Mesodermal cell (in vitro differentiated cells): ENCODE data around the gene SLC7A1.

Experiments
- H3K27ac ChIP-seq: 2 replicates; pipeline ENCODE4 v1.7.0; 2013; ENCODE audit warnings: mild to moderate bottlenecking, low read depth, low read length, moderate library complexity; ENCODE audit not compliant: severe bottlenecking
- H3K36me3 ChIP-seq: 2 replicates; pipeline ENCODE4 v1.7.1; 2013; ENCODE audit warnings: mild to moderate bottlenecking, low read length, moderate library complexity; ENCODE audit not compliant: control insufficient read depth, insufficient read depth
- H3K4me1 ChIP-seq: one replicate; pipeline ENCODE4 v1.7.1; 2013; ENCODE audit warnings: mild to moderate bottlenecking, low read length; ENCODE audit not compliant: insufficient read depth, control insufficient read depth, poor library complexity, severe bottlenecking
- H3K4me3 ChIP-seq: 2 replicates; pipeline ENCODE4 v1.7.0; 2013; ENCODE audit warnings: low read length, control low read depth, mild to moderate bottlenecking; ENCODE audit not compliant: insufficient read depth, poor library complexity, severe bottlenecking; ENCODE audit errors: extremely low read depth
- H3K9me3 ChIP-seq: 2 replicates; pipeline ENCODE4 v1.7.1; 2013; ENCODE audit warnings: mild to moderate bottlenecking, low read length, moderate library complexity; ENCODE audit not compliant: control insufficient read depth
- WGBS, 2 experiments: methylation state at CpG; one replicate each; pipeline ENCODE4 v1.1.5; 2013; ENCODE audit warnings: missing lambda C conversion rate in 2 of 2; ENCODE audit not compliant: insufficient coverage in 2 of 2; 5-methylcytosine and 5-hydroxymethylcytosine counted together

Gene SLC7A1

DNA sequence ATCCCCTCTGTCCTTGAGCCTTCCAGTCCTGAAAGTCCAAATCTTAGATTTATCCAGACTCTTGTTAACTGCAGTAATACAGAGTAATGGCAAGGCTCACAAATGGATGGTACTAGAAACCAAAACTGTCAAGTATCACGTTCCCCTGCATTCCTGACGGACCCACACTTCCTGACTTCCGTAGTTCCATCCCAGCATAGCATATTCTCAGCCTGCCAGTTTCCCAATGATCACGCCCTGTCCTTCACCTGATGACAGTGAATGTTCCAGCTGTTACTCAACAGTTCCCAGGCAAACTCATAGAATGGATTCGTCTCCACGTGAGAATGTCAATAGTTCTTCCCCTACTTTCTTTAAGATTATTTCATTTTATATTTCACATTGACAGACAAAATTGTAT lies 33.6 kb downstream of the SLC7A1 start:
- H3K4me1 ChIP-seq, result peaks cover 16% of the 10 kb centered on the region
- H3K4me3 ChIP-seq, result no peak overlapping the region
- WGBS, 2 experiments, result 80 to 85% methylated on average over 4 of the region's 6 CpGs
- H3K27ac ChIP-seq, result no peak overlapping the region
- no peaks in the 10 kb centered on the region for H3K9me3 ChIP-seq
- H3K36me3 ChIP-seq, result peaks cover 5% of the 10 kb centered on the region

DNA sequence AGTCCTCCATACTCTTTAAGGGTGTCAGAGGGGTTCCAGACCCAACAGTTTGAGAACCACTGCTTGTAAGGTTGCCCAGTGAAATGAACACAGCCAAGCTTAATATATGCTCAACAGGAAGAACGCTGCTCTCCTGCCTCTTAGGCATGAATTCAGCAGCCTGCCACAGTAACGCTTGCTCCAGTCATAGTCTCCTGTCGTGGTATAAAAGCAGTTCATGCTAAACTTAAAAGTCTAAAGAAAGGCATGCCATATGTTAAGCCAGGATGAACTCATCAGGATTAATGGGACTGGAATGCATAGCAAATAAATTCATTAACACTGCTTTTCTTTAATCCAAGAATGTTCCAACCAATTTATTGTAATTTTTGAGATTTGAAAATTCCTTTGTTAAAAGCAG lies 38.7 kb downstream of the SLC7A1 start:
- peaks cover under 1% of the 10 kb centered on the region for H3K4me1 ChIP-seq
- WGBS, 2 experiments, result 97 to 100% methylated on average over 2 to 3 of the region's 3 CpGs
- no peaks in the 10 kb centered on the region for H3K9me3 ChIP-seq
- H3K27ac ChIP-seq, result no peak overlapping the region
- H3K36me3 ChIP-seq, result peaks cover 23% of the 10 kb centered on the region
- no peak overlapping the region for H3K4me3 ChIP-seq

DNA sequence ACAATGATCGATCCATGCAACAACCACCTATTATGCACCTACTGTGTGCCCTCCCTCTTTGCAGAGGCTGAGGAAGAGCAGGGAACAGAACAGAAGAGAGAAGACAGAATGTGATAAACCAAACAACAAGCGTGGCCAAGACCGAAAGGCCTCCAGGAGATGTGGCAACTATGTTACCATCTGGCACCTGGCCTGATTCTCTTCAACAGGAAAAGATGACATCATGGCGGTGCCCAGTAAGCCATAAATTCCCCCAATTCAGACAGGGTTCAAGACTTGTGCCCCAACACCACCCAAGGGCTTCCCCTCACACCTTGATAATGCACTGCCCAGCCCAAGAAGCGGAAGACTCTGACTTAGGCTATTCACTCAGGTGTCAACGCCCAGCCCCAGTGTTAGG lies 44.3 kb downstream of the SLC7A1 start:
- Histone ChIP-seq H3K4me3 (no peak overlapping the region), H3K27ac (no peak overlapping the region), H3K36me3 (peaks cover 69% of the 10 kb centered on the region), H3K4me1 (peaks cover 23% of the 10 kb centered on the region), H3K9me3 (no peaks in the 10 kb centered on the region)
- 96 to 100% methylated on average over 3 to 4 of the region's 6 CpGs for WGBS, 2 experiments

DNA sequence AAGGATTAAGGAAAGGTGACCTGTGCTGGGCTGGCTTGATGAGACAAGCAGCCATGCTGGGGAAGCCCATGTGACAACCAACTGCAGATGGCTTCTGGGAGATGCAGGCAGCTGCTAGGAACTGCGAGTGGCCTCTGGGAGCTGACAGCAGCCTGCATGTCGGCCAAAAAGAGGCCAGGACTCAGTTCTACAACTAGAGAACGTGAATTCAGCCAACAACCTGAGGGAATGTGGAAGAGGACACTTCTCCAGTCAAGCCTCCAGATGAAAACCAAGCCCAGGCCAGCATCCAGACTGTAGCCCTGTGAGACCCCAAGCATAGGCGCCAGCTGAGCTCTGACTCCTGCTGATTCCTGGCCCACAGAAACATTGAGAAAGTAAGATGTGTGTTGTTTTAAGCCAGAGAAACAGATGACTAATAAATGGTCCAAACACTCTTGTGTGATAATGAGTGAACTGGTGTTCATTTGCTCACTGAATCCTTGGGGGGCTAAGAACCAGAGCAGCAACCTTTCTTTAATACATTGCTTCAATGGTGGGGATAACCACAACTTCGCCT lies 45.0 kb downstream of the SLC7A1 start:
- whole genome bisulfite sequencing, 2 experiments, result 79 to 94% methylated on average over 4 of the region's 5 CpGs
- Histone ChIP-seq H3K4me1 (peaks cover 23% of the 10 kb centered on the region), H3K36me3 (peaks cover 70% of the 10 kb centered on the region), H3K9me3 (no peaks in the 10 kb centered on the region), H3K27ac (no peak overlapping the region), H3K4me3 (no peak overlapping the region)

DNA sequence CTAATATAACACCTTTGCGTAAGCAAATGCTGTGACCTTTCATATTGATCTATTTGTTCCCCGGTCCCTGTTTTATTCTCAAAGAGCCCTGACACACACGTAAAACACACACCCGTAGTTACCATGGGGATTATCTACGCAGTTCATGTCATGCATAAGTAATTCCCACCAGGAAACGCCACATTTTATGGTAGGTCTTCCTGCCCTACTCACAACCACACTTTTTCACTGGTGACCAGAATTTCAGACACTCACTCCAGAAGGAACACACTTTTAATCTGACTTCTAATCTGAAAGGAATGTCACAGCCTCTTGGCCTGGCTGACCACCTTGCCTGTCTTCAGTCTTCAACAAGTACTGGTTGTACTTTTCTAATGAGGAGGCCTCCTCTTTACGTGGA lies 46.8 kb downstream of the SLC7A1 start:
- Histone ChIP-seq H3K9me3 (no peaks in the 10 kb centered on the region), H3K27ac (peak overlapping the region; percentile 2), H3K4me3 (no peak overlapping the region), H3K4me1 (peaks cover 30% of the 10 kb centered on the region), H3K36me3 (peaks cover 76% of the 10 kb centered on the region)
- 79 to 88% methylated on average over 7 of the region's 7 CpGs for WGBS, 2 experiments

DNA sequence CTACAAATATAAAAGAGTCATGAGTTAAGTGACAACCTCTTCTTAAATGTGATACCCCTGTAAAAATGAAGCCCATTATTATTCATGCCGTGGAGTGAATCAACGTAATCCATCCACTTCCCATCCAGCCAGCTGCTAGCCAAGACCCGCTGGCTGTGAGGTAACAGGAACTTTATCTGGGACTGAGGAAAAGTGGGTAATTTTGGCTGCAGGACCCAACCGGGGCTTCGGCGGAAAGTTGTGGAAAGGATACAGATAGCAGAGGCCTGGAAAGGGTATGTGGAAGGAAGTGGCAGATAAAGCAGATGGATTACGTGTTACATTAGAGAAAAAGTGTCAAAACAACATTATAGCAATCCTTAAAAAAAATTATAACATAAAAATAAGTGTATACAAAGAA lies 48.3 kb downstream of the SLC7A1 start:
- WGBS, 2 experiments, result 87 to 100% methylated on average over 2 to 3 of the region's 7 CpGs
- Histone ChIP-seq H3K27ac (peak overlapping the region; percentile 30), H3K4me1 (peaks cover 38% of the 10 kb centered on the region), H3K36me3 (peaks cover 62% of the 10 kb centered on the region), H3K9me3 (no peaks in the 10 kb centered on the region), H3K4me3 (no peak overlapping the region)

DNA sequence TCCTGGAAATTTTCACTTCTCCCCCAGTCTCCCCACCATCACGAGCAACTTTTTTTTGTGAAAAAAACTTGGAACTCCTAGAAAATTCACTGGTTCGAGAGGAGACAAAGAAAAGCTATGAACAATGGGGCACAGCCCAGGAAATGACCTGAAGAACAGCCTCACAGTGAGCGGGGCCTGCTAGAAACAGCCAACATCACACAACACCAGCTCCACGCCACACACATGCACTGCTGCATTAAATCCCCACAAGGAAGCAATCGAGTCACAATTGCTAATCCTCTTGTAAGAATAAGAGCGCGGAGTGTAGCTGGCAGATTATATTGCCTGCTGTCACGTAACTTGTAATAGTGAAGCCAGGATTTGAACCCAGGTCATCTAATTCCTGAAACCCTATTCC lies 48.8 kb downstream of the SLC7A1 start:
- 91 to 95% methylated on average over 6 to 8 of the region's 8 CpGs for WGBS, 2 experiments
- peak overlapping the region; percentile 30 for H3K27ac ChIP-seq
- no peaks in the 10 kb centered on the region for H3K9me3 ChIP-seq
- H3K4me3 ChIP-seq, result no peak overlapping the region
- H3K36me3 ChIP-seq, result peaks cover 57% of the 10 kb centered on the region
- H3K4me1 ChIP-seq, result peaks cover 38% of the 10 kb centered on the region

DNA sequence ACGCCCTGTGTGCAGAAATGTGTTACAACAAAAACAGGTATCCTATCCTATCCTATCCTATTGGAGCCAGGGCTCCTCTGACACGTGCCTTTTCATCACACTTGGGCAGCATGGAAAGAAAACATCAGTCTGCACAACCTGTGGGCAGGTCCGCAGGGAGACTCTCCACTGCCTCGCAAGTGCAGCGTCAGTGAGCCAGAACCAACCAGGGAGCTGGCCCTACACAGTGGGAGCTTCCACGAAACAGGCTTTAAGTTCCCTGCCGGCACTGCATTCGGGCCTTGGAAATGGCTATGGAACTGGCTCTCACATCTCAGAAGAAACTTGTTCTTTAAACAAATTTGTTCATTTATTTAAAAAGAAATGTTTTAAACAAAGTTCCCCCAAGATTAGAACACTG lies 49.5 kb downstream of the SLC7A1 start:
- peaks cover 39% of the 10 kb centered on the region for H3K4me1 ChIP-seq
- H3K27ac ChIP-seq, result no peak overlapping the region
- 80 to 95% methylated on average over 6 of the region's 8 CpGs for WGBS, 2 experiments
- H3K36me3 ChIP-seq, result peaks cover 56% of the 10 kb centered on the region
- no peak overlapping the region for H3K4me3 ChIP-seq
- no peaks in the 10 kb centered on the region for H3K9me3 ChIP-seq

DNA sequence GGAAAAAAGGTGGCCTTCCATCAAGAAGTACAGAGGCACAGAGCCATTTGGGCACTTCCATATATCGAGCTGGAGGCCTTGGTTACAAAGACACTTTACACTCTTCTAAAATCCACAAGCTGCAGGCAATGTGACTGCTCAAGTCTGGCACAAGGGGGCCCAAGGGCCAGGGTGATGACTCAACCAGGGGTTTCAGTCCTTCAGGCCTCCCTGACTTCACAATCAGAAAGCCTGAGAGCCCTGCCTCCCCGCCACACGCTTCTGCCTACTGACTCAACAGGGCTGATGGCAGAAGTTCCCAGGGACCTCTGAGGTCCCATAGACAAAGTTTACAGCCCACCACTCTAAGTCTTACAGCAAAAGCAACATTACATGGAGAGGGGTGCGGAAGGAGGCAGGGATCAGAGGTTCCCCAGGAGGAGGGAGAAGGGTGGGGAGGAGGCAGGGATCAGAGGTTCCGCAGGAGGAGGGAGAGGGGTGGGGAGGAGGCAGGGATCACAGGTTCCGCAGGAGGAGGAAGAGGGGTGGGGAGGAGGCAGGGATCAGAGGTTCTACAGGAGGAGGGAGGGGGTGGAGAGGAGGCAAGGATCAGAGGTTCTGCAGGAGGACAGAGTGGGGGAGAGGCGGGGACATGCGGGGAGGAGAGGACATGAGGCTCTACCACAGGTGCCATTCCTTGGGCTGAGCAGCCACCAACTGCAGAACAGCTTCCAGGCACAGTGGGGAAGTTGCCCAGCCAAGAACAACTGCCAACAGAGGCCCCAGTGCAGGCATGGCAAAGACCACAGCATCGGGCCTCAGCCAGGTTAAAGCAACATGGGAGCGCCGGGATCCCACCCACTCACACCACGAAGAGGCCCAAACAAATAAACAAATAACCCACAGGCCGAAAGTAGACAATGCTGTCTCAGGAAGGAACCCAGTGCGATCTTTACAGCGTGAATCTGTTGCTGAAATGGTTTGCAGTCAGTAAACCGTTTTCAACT lies 52.0 kb downstream of the SLC7A1 start:
- 92 to 93% methylated on average over 7 to 8 of the region's 16 CpGs for WGBS, 2 experiments
- peak overlapping the region; percentile 78 for H3K27ac ChIP-seq
- peaks cover 48% of the 10 kb centered on the region for H3K36me3 ChIP-seq
- no peak overlapping the region for H3K4me3 ChIP-seq
- H3K4me1 ChIP-seq, result peaks cover 46% of the 10 kb centered on the region
- H3K9me3 ChIP-seq, result no peaks in the 10 kb centered on the region

DNA sequence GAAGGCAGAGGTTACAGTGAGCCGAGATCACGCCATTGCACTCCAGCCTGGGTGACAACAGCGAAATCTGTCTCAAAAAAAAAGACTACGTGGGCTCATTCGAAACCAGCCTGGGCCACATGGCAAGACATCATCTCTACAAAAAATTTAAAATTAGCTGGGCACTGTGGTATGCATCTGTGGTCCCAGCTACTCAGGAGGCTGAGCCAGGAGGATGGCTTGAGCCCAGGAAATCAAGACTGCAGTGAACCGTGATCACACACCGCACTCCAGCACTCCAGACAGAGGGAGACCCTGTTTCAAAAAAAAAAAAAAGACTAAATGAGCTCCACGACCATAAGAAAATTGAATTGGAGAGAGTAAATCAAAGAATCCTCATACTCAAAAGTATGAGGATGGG lies 53.1 kb downstream of the SLC7A1 start:
- Histone ChIP-seq H3K4me1 (peaks cover 41% of the 10 kb centered on the region), H3K4me3 (no peak overlapping the region), H3K36me3 (peaks cover 42% of the 10 kb centered on the region), H3K27ac (no peak overlapping the region), H3K9me3 (no peaks in the 10 kb centered on the region)
- 95 to 100% methylated on average over 4 to 5 of the region's 8 CpGs for WGBS, 2 experiments

DNA sequence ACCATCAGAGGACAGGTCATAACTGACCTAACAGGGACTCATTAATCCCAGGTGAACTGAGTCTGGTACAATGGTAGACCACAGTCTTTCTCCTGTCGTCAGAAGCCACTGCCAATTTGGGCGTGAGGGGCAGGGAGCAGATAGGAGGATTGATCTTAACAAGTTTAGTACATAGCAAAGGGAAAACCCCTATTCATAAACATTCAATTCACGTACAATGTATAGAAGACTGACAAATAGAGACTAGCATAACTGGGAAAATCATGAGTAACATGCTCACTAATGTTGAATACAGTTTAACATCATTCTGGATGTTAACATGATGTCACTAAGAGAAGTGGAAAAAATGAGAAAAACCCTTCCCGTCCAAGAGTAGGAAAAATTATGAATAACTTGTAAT lies 54.1 kb downstream of the SLC7A1 start:
- WGBS, 2 experiments, result no CpG with 5 or more reads among the region's 4 CpGs
- H3K4me1 ChIP-seq, result peaks cover 34% of the 10 kb centered on the region
- H3K9me3 ChIP-seq, result no peaks in the 10 kb centered on the region
- peaks cover 43% of the 10 kb centered on the region for H3K36me3 ChIP-seq
- no peak overlapping the region for H3K27ac ChIP-seq
- H3K4me3 ChIP-seq, result no peak overlapping the region
